Measurements from ENCODE around the gene CDX2. TPM values are rescaled to one million over a fixed set of nuclear protein-coding genes. Genes with fewer than 3 reads are reported as not detected.

The CDX2 gene
- total RNA-seq, 1 experiment from 2014 or later: 12.5 TPM

DNA sequence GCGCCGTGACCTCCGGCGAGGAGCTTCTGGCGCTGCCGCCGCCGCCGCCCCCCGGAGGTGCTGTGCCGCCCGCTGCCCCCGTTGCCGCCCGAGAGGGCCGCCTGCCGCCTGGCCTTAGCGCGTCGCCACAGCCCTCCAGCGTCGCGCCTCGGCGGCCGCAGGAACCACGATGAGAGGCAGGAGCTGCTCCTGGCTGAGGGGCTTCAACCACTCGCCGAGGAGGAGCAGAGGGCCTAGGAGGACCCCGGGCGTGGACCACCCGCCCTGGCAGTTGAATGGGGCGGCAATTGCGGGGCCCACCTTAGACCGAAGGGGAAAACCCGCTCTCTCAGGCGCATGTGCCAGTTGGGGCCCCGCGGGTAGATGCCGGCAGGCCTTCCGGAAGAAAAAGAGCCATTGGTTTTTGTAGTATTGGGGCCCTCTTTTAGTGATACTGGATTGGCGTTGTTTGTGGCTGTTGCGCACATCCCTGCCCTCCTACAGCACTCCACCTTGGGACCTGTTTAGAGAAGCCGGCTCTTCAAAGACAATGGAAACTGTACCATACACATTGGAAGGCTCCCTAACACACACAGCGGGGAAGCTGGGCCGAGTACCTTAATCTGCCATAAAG lies 44.5 kb downstream of the CDX2 start:
- Histone ChIP-seq H2AFZ (ENCODE audit: low read depth, low read length, poor library complexity, severe bottlenecking) (no peak overlapping the region), H3K79me2 (ENCODE audit: insufficient read depth, low read length) (no peaks in the 10 kb centered on the region), H3K4me3 (replicated peaks in 1 of 2; ENCODE audit: low read depth in 1 of 2, low read length in 2 of 2) (no peak overlapping the region), H3K9me2 (ENCODE audit: insufficient read depth) (no peaks in the 10 kb centered on the region), H3K27ac (ENCODE audit: low read depth, low read length) (no peak overlapping the region), H3K4me1 (ENCODE audit: control insufficient read depth in 1 of 2, insufficient read depth in 2 of 2, low read length in 2 of 2) (peaks cover 0 to 13% of the 10 kb centered on the region in 2 experiments; a peak in 3 of 4 replicates), H3K36me3 (ENCODE audit: control insufficient read depth in 1 of 2, insufficient read depth in 2 of 2, low read length in 2 of 2) (no peaks in the 10 kb centered on the region), H3K9ac (ENCODE audit: low read length) (no peak overlapping the region), H3K4me2 (ENCODE audit: low read length) (no peak overlapping the region), H3K9me3 (ENCODE audit: control insufficient read depth in 1 of 2, insufficient read depth in 1 of 2, low read depth in 1 of 2, low read length in 2 of 2) (no peaks in the 10 kb centered on the region), H4K20me1 (ENCODE audit: insufficient read depth) (no peaks in the 10 kb centered on the region), H3K27me3 (ENCODE audit: insufficient read depth, low read length) (no peaks in the 10 kb centered on the region)
- intact Hi-C loops (cut with micrococcal nuclease): no loop called here
- CTCF ChIA-PET: no interaction called here
- POLR2A ChIA-PET: no interaction called here
- BruUV-seq (replicated peaks): no TSS peak
- no peak for ATAC-seq
- TF ChIP-seq JUND (IDR thresholded peaks at IDR 0.05) (no peak), ZNF274 (IDR thresholded peaks at IDR 0.05; ENCODE audit: low read depth, low read length) (no peak)
- RAD21 ChIA-PET (ENCODE audit: low non-redundant PET in 1 of 2, low total read pairs in 2 of 2, uncharacterized antibody in 2 of 2, unreplicated experiment in 2 of 2): no interaction called here
- DNase-seq (ENCODE audit: low read depth, low spot score): no peak

GRCh38 chr13:27923794-27924528 lies 45.2 kb downstream of the CDX2 start:
- no peak for TF ChIP-seq POLR2AphosphoS5 (IDR thresholded peaks at IDR 0.05; ENCODE audit: low read depth, low read length)
- TF ChIP-seq, protein P1, sequence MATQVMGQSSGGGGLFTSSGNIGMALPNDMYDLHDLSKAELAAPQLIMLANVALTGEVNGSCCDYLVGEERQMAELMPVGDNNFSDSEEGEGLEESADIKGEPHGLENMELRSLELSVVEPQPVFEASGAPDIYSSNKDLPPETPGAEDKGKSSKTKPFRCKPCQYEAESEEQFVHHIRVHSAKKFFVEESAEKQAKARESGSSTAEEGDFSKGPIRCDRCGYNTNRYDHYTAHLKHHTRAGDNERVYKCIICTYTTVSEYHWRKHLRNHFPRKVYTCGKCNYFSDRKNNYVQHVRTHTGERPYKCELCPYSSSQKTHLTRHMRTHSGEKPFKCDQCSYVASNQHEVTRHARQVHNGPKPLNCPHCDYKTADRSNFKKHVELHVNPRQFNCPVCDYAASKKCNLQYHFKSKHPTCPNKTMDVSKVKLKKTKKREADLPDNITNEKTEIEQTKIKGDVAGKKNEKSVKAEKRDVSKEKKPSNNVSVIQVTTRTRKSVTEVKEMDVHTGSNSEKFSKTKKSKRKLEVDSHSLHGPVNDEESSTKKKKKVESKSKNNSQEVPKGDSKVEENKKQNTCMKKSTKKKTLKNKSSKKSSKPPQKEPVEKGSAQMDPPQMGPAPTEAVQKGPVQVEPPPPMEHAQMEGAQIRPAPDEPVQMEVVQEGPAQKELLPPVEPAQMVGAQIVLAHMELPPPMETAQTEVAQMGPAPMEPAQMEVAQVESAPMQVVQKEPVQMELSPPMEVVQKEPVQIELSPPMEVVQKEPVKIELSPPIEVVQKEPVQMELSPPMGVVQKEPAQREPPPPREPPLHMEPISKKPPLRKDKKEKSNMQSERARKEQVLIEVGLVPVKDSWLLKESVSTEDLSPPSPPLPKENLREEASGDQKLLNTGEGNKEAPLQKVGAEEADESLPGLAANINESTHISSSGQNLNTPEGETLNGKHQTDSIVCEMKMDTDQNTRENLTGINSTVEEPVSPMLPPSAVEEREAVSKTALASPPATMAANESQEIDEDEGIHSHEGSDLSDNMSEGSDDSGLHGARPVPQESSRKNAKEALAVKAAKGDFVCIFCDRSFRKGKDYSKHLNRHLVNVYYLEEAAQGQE (IDR thresholded peaks at IDR 0.05; ENCODE audit: low read depth): no peak
- no peak for TF ChIP-seq SRF (IDR thresholded peaks at IDR 0.05; ENCODE audit: low read depth)
- no peak for TF ChIP-seq MAX (IDR thresholded peaks at IDR 0.05)
- no peak for TF ChIP-seq CBX3 (IDR thresholded peaks at IDR 0.05; ENCODE audit: low read depth)
- no peak for TF ChIP-seq CEBPB (IDR thresholded peaks at IDR 0.05; ENCODE audit: low read depth)
- no peaks in the 10 kb centered on the region for H3K27me3 ChIP-seq (ENCODE audit: insufficient read depth, low read length)
- CTCF ChIA-PET: no interaction called here

More at GRCh38 chr13:27923794-27924528, 45.2 kb downstream of the CDX2 start:
- H3K27ac ChIP-seq (ENCODE audit: low read depth, low read length): no peak overlapping the region
- H3K36me3 ChIP-seq (ENCODE audit: control insufficient read depth in 1 of 2, insufficient read depth in 2 of 2, low read length in 2 of 2): no peaks in the 10 kb centered on the region
- POLR2A ChIA-PET: no interaction called here
- ATAC-seq: no peak
- no peaks in the 10 kb centered on the region for H4K20me1 ChIP-seq (ENCODE audit: insufficient read depth)
- no peak for DNase-seq (ENCODE audit: low read depth, low spot score)
- no peak overlapping the region for H3K9ac ChIP-seq (ENCODE audit: low read length)
- intact Hi-C loops (cut with micrococcal nuclease): no loop called here
- RAD21 ChIA-PET (ENCODE audit: low non-redundant PET in 1 of 2, low total read pairs in 2 of 2, uncharacterized antibody in 2 of 2, unreplicated experiment in 2 of 2): no interaction called here
- H3K9me2 ChIP-seq (ENCODE audit: insufficient read depth): no peaks in the 10 kb centered on the region
- H3K4me2 ChIP-seq (ENCODE audit: low read length): no peak overlapping the region
- peaks cover 5 to 20% of the 10 kb centered on the region in 2 experiments; a peak in 3 of 4 replicates for H3K4me1 ChIP-seq (ENCODE audit: control insufficient read depth in 1 of 2, insufficient read depth in 2 of 2, low read length in 2 of 2)
- H3K9me3 ChIP-seq (ENCODE audit: control insufficient read depth in 1 of 2, insufficient read depth in 1 of 2, low read depth in 1 of 2, low read length in 2 of 2): no peaks in the 10 kb centered on the region
- no peaks in the 10 kb centered on the region for H3K79me2 ChIP-seq (ENCODE audit: insufficient read depth, low read length)
- no peak overlapping the region for H2AFZ ChIP-seq (ENCODE audit: low read depth, low read length, poor library complexity, severe bottlenecking)
- BruUV-seq (replicated peaks): no TSS peak
- no peak overlapping the region for H3K4me3 ChIP-seq (replicated peaks in 1 of 2; ENCODE audit: low read depth in 1 of 2, low read length in 2 of 2)

Data from HCT116 (cell line).